Thyroid gland (tissue), 4 donors: ENCODE data around the gene ITGB7.

Experiments
- POLR2A ChIP-seq, 2 donors: fragments of 450-650 bp; IDR thresholded peaks; one replicate each; pipeline ENCODE4 v1.6.1; 2017; ENCODE audit warnings: antibody characterized with exemption in 2 of 2, mild to moderate bottlenecking in 2 of 2, moderate library complexity in 1 of 2
- TF ChIP-seq, protein P1 (sequence below), 6 experiments: fragments of 200-600 bp in 3 of 6; fragments of 450-650 bp in 3 of 6; sonication (generic) in 3 of 6; IDR thresholded peaks; one replicate each; pipeline ENCODE4 v1.5.1; 2016 to 2019; ENCODE audit warnings: antibody characterized with exemption in 6 of 6, mild to moderate bottlenecking in 2 of 6, inconsistent platforms in 1 of 6, moderate library complexity in 1 of 6

DNA sequence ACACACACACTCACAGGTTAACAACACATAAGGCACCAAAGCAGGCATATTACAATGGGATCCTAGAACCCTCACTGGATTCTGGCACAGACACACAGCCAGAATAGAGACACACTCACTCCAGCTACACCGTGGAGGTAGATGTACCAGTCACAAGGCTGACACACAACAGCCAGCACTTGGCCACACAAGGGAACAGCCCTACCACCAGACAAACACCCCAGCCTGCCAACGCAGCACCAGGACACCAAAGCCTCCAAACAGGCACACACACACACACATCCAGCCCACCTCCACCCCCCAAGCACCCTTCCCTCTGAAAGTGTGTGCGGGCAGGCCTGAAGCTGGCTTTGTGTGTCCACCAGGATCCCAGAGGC lies 10.9 kb upstream of the ITGB7 start:
- TF ChIP-seq, protein P1, sequence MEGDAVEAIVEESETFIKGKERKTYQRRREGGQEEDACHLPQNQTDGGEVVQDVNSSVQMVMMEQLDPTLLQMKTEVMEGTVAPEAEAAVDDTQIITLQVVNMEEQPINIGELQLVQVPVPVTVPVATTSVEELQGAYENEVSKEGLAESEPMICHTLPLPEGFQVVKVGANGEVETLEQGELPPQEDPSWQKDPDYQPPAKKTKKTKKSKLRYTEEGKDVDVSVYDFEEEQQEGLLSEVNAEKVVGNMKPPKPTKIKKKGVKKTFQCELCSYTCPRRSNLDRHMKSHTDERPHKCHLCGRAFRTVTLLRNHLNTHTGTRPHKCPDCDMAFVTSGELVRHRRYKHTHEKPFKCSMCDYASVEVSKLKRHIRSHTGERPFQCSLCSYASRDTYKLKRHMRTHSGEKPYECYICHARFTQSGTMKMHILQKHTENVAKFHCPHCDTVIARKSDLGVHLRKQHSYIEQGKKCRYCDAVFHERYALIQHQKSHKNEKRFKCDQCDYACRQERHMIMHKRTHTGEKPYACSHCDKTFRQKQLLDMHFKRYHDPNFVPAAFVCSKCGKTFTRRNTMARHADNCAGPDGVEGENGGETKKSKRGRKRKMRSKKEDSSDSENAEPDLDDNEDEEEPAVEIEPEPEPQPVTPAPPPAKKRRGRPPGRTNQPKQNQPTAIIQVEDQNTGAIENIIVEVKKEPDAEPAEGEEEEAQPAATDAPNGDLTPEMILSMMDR (IDR thresholded peaks at IDR 0.05) = no peak
- TF ChIP-seq POLR2A (IDR thresholded peaks at IDR 0.05) = no peak
